ENCODE results near the gene IST1.

DNA sequence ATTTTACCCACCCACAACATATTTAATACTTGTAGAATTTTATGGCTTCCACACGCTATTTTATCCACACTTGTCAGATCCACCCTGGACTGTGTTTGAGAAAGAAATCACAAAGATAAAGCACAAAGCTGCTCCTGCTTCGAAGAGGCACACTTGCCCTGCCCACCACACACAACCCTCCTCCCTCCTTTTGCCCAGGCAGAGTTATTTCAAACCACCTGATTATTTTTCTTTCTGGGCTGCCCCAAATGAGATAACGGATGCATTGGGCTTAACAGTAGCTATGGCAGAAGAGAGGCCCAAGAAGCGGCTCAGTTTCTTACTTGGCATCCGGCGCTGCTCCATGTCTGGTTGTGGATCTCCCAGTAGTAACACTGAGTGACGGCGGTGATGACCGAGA is 77.7 kb downstream of the IST1 start:
- TF ChIP-seq CTCF (IDR thresholded peaks at IDR 0.05) (no peak), POLR2A (IDR thresholded peaks at IDR 0.05) (no peak)

Data from thyroid gland (tissue), 4 donors.